ENCODE results near the gene UBIAD1. TPM values are rescaled to one million over a fixed set of nuclear protein-coding genes. Genes with fewer than 3 reads are reported as not detected.
"Not testable (repeated sequence)": the region's sequence is repeated elsewhere in the genome, so short reads cannot be mapped to it uniquely, and the experiment has no call there.

The UBIAD1 gene
- total RNA-seq, 1 donor from 2014 or later: 10.5 TPM

GRCh38 chr1:11289064-11289463 is 16.1 kb downstream of the UBIAD1 start:
- Histone ChIP-seq H3K36me3 (peaks cover 72% of the 10 kb centered on the region), H3K9me3 (no peaks in the 10 kb centered on the region), H3K4me3 (no peak overlapping the region), H3K27ac (no peak overlapping the region), H3K27me3 (ENCODE audit: low read depth) (no peaks in the 10 kb centered on the region), H3K4me1 (no peaks in the 10 kb centered on the region)
- no peak for TF ChIP-seq CTCF (IDR thresholded peaks at IDR 0.05)
- DNase-seq: no peak
- no peak for ATAC-seq
- intact Hi-C loops (cut with DNase I): no loop called here

DNA sequence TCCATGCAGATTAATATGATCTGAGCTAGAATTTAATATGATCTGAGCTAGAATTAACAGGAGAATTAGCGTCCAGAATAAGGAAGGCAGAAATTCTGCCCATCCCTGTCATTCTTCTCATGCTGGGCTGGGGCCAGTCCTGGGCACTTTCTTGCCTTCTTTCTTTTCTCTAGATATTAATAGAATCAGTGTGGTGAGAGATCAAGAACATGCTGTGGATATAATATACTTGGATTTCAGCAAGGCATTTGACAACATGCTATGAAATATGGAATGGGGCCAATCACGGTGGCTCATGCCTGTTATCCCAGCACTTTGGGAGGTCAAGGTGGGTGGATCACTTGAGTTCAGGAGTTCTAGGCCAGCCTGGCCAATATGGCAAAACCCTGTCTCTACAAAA is 18.1 kb downstream of the UBIAD1 start:
- TF ChIP-seq CTCF (IDR thresholded peaks at IDR 0.05): no peak
- Histone ChIP-seq H3K27me3 (ENCODE audit: low read depth) (no peaks in the 10 kb centered on the region), H3K4me1 (no peaks in the 10 kb centered on the region), H3K4me3 (no peak overlapping the region), H3K9me3 (no peaks in the 10 kb centered on the region), H3K27ac (no peak overlapping the region), H3K36me3 (peaks cover 83% of the 10 kb centered on the region)
- DNase-seq (no peak), ATAC-seq (no peak)
- intact Hi-C loops (cut with DNase I): no loop called here

DNA sequence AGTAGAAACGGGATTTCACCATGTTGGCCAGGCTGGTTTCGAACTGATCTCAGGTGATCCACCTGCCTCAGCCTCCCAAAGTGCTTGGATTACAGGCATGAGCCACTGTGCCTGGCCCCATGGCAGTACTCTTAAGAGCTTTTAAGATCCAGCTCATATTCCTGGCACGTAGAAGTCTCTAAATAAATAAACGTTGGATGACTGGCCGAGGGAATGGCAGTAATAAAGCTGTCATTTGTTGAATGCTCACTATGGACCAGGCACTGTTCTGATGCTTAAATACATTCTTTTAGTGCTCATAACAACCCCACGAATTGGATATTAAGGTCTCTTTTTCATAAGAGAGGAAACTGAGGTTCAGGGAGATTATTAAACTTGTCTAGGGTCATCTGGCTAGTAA is 20.9 kb downstream of the UBIAD1 start:
- TF ChIP-seq CTCF (IDR thresholded peaks at IDR 0.05): no peak
- H3K9me3 ChIP-seq: no peaks in the 10 kb centered on the region
- no peak for ATAC-seq
- DNase-seq: no peak
- no peak overlapping the region for H3K4me3 ChIP-seq
- intact Hi-C loops (cut with DNase I): no loop called here
- no peaks in the 10 kb centered on the region for H3K27me3 ChIP-seq (ENCODE audit: low read depth)
- H3K27ac ChIP-seq: no peak overlapping the region
- H3K4me1 ChIP-seq: no peaks in the 10 kb centered on the region
- H3K36me3 ChIP-seq: peaks cover 60% of the 10 kb centered on the region

DNA sequence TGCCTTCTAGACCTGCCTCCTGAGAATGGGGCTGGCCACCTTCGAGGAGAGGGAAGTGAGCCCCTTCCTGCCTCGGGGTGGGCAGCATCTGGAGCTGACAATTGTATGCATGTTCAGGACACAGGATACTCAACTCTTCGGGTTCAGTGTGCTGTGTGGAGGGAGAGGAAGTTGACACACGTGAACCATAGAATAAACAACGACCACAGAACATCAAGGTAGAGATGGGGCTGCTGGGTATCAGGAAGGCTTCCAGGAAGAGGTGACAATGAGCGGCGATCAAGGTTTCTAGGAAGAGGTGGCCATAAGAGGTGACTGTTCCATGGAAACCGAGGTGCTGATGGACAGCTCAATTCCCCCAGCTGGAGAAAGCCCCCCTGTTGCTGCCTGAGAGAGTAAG is 22.0 kb downstream of the UBIAD1 start:
- no peak for TF ChIP-seq CTCF (IDR thresholded peaks at IDR 0.05)
- Histone ChIP-seq H3K4me3 (no peak overlapping the region), H3K27ac (no peak overlapping the region), H3K27me3 (ENCODE audit: low read depth) (no peaks in the 10 kb centered on the region), H3K4me1 (no peaks in the 10 kb centered on the region), H3K9me3 (no peaks in the 10 kb centered on the region), H3K36me3 (peaks cover 51% of the 10 kb centered on the region)
- DNase-seq (no peak), ATAC-seq (no peak)
- intact Hi-C loops (cut with DNase I): no loop called here

DNA sequence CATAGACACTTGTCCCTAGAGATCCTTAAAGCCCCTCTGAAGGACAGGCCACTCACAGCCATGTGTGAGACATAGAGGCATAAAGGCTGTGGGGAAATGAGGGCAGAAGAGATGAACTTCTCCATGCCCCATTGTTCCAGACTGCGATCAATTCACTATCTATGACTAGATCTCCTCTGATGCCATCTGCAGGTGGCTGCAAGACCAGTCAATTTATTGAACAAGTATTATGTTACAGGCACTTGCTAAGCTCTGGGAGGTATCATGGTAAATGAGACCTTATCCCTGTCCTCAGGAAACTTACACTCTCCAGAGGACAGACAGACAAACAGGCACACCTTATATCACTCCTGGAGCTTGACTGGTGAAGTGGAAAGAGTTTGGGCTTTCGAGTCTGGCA is 22.9 kb downstream of the UBIAD1 start:
- H3K27me3 ChIP-seq (ENCODE audit: low read depth): no peaks in the 10 kb centered on the region
- H3K4me3 ChIP-seq: no peak overlapping the region
- no peak for TF ChIP-seq CTCF (IDR thresholded peaks at IDR 0.05)
- H3K4me1 ChIP-seq: no peaks in the 10 kb centered on the region
- intact Hi-C loops (cut with DNase I): no loop called here
- no peak overlapping the region for H3K27ac ChIP-seq
- H3K9me3 ChIP-seq: no peaks in the 10 kb centered on the region
- DNase-seq (no peak), ATAC-seq (no peak)
- peaks cover 43% of the 10 kb centered on the region for H3K36me3 ChIP-seq

DNA sequence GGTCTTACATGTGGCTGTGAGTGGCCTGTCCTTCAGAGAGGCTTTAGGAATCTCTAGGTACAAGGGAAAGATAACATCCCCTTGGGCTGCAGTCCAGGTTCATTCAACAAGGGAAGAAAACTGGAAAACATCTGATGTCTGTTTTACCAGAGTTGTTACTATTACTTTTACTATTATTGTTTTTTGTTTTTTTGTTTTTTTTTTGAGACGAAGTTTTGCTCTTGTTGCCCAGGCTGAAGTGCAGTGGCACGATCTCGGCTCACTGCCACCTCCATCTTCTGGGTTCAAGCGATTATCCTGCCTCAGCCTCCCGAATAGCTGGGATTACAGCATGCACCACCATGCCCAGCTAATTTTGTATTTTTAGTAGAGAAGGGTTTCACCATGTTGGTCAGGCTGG is 24.8 kb downstream of the UBIAD1 start:
- H3K4me1 ChIP-seq; H3K27me3 ChIP-seq (ENCODE audit: low read depth); intact Hi-C loops (cut with DNase I); H3K27ac ChIP-seq; H3K4me3 ChIP-seq; ATAC-seq; DNase-seq; H3K9me3 ChIP-seq: not testable (repeated sequence)
- H3K36me3 ChIP-seq: peaks cover 31% of the 10 kb centered on the region
